D341Med (cell line): ENCODE results near the gene BTBD17.
A peak's percentile ranks its signal among the peaks of the same experiment; 100 is the strongest.
"Not testable (repeated sequence)": the region's sequence is repeated elsewhere in the genome, so short reads cannot be mapped to it uniquely, and the experiment has no call there.

Source experiments
- DNase-seq: peaks from one replicate; pipeline ENCODE4 v3.0.0; 2012; ENCODE audit warnings: low spot score

The BTBD17 gene, protein sequence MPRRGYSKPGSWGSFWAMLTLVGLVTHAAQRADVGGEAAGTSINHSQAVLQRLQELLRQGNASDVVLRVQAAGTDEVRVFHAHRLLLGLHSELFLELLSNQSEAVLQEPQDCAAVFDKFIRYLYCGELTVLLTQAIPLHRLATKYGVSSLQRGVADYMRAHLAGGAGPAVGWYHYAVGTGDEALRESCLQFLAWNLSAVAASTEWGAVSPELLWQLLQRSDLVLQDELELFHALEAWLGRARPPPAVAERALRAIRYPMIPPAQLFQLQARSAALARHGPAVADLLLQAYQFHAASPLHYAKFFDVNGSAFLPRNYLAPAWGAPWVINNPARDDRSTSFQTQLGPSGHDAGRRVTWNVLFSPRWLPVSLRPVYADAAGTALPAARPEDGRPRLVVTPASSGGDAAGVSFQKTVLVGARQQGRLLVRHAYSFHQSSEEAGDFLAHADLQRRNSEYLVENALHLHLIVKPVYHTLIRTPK

DNA sequence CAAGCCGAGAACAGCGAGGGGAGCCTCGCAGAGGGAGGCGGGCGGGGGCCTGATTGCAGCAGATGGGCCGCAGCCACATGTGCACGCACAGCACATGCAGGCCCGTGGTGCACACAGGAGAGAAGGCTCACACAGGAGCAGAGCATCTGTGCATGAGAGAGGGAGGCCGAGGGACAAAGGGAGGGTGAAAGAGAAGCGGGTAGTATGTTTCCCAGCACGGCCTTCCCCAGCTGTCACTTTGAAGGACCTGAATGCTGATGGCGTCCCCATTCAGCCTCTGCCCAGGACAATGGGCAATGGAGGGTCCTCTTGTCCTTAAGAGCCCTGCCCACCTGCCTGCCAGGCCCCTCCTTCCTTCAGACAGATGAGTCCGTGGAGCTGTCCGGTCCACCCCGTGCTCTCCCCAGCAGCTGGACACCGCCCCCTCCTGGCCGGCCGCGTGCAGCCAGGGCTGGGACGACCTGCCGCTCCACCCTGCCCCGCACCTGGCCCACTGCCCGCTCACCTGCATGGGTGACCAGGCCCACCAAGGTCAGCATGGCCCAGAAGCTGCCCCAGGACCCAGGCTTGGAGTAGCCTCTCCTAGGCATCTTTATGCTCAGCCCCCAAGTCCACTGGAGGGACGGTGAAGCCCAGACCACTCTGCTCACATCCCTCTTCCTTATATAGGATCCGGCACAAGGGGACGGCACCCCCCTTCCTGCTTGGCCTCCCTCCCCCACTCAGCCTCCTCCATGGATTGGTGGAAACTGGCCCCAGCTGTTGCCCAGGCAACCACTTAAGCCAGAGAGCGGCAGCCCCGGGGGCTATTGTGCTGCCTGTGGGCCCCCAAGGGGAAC is at the start of gene BTBD17:
Gene BTBD17, minus strand, starts transcription at position 639 of the 839 bp plus-strand sequence. Its CDS starts 49 bp downstream, at position 590.
- DNase-seq: peak; percentile 90

DNA sequence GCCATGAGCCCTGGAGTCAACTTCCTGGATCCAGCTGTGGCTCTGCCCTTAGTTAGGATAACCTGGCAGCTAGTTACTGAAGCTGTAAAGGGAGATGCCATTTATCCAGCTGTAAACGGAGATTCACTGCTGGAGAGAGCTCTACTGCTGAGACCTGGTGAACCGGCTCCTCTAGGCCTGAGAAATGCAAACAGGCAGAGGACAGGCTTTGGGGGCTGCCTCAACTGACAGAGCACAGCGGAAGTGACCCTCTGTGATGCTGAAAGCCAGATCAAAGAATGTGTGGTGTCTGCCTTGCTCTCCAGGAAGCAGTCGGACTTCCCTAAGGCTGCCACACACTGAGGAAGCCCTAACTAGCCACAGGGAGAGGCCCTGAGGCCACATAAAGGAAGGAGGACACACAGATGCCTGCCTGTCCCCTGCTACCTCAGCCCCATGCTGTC is 48.4 kb upstream of the BTBD17 start:
- DNase-seq: no peak

DNA sequence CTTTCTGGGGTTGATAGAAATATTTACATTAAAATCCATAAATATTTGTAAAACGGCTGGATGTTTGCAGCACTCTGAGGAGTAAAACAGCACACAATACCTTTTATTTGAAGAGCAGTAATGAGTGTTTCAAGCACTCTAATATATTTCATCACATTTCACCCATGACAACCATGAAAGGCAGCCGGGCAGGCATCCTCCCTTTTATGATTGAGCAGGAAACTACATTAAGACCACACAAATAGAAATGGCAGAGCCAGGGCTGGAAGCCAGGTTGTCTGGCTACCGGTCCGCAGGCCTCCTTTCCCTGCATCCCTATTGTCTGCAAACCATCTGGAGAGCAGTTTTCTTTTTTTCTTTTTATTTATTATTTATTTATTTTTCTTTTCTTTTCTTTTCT is 47.1 kb upstream of the BTBD17 start:
- DNase-seq: no peak

DNA sequence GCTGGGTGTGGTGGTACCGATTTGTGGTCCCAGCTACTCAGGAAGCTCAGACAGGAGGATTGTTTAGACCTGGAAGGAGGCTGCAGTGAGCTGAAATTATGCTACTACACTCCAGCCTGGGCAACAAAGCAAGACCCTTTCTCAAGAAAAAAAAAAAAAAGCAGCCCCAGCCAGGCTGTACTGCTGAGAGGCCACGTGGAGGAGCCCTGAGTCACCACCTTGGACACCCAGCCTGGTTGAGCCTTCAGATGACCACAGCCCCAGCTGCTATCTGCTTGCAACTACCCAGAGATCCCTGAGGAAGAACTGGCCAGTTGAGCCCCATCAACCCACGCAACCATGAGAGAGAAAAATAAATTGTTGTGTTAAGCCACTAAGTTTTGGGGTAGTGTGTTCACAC is 46.6 kb upstream of the BTBD17 start:
- no peak for DNase-seq

DNA sequence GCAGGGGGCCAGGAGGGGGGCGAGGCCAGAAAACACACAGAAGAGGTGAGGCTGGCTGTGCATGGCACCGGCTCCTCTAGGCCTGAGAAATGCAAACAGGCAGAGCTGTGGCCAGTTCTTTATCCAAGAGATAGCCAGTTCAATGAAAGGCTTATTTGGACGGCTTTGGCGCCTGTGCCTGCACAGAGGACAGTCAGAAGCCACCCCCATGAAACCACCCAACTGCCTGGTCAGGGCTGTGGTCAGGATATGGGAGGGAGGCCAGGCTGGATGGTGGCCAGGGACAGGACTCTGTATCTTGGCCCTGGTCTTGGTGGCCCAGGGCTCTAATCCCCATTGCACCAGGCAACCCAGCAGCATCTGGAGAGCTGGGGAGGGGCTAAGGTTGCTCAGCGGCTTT is 45.7 kb upstream of the BTBD17 start:
- DNase-seq: no peak

DNA sequence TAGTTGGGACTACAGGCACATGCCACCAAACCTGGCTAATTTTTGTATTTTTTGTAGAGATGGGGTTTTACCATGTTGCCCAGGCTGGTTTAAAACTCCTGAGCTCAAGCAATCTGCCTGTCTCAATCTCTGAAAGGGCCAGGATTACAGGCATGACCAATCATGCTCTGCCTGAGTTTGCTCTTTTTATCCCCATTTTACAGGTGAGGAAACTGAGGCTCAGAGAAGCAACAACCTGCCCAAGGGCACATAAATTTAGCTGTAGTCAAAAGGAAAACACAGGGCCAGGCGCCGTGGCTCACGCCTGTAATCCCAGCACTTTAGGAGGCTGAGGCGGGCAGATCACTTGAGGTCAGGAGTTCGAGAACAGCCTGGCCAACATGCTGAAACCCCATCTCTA is 43.6 kb upstream of the BTBD17 start:
- DNase-seq: not testable (repeated sequence)

DNA sequence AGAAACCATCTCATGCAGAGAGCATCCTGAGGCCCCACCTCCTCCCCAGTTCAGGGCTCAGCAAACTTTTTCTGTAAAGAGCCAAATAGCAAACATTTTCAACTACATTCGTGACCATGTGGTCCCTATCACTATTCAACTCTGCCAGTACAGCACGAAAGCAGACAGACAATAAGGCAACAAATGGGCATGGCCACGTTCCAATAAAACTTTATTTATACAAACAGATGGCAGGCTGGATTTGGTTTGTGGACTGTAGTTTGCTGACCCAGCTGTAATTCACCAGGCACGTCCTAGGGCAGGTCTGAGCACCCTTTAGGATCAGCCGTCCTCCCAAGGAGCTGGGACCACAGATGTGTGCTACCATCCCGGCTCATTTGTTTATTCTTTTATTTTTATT is 43.1 kb upstream of the BTBD17 start:
- DNase-seq: no peak

DNA sequence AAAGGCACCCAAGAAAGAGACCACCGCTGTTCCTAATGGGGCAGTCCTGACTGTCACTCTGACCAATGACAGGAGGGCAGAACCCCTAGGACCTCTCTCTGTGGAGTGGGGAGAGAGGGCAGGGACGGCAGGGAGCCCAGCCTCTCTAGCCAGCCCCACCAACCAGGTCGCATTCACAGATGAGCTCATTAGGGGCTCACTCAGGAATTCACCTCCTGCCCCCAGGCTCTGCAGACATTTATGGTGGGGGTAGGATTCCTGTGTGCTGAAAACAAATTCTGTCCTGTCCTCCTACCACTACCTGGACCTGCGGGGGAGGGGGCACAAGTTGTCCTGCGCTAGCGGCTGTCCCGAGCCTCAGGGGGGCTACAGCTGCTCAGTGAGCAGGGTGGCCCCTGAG is 42.5 kb upstream of the BTBD17 start:
- peak; percentile 38 for DNase-seq

DNA sequence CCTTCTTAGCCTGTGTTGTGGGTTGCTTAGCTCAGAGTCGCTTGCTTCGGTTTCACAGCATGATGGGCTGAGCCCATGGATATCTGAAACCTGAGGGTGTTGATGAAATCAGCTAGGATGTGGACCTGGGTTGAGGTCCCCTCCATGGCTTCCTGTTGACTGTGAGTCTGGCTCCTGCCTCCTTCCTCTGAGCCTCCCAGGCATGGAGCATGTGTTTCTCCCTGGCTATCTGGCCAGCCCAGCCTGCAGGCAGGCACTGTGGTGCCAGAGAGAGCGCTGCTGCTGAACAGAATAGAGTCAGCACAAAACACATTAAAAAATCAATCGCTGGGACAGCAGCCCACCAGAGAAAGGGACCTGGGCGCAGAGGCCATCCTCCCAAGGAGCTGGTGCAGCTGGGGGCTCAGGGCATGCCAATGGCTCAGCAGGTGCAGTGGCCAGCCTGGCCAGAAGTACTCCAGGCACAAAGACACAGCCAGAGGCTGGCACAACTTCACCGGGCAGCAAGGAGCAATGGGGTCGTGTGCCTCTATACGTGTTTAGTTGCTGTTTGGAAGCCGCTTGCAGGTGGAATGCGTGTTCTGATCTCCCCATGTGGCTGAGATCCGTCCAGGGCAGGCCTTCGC is 42.0 kb upstream of the BTBD17 start:
- peak; percentile 38 for DNase-seq

DNA sequence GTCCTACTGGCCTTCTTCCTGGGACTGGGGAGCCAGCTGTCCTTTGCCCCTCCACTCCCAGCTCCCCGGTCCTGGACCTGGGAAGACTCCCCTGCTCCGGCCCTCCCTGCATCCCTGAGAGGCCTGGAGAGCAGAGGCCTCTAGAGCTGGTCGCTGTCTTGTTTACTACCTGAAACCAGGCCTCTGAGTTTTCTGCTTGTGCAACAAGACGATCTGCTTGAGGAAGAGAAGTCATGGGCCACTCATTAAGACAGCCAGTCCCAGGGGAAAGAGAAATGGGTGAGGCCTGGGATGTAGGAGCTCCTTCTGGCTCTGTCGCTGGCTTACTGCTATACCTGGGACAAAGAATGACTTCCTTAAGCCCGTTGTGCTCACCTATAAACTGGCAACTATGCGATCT is 40.4 kb upstream of the BTBD17 start:
- DNase-seq: peak; percentile 39

DNA sequence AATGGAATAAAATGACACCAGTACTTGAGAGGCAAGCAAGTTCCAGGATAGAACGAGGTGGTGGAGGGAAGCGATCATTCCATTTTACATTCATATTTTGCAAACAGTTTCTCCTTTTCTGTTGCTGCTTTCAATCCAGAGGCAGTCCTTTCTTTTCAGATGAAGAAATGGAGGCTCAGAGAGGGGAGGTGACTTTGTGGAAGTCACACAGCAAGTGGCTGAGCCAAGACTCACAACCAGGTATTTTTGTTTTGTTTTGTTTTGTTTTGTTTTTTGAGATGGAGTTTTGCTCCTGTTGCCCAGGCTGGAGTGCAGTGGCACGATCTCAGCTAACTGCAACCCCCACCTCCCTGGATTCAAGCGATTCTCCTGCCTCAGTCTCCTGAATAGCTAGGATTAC is 34.9 kb upstream of the BTBD17 start:
- no peak for DNase-seq

DNA sequence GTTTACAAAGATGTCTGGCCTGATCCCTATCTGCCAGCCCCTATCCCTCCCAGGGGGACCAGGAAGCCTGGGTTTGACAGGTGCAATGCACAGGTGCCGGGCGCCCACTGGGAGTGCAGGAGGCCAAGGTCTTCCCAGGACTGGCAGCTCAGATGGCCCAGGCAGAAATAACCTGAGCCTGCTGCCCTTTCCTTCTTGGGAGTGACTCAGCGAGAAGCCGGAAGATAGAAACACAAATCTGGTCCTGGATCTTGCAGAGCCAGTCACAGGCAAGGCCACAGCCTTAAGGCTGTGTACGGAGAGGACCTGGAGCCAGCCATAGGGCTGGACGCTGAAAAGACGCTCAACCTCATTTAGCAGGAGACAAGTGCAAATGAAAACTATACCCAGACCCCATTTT is 33.3 kb upstream of the BTBD17 start:
- DNase-seq: no peak

DNA sequence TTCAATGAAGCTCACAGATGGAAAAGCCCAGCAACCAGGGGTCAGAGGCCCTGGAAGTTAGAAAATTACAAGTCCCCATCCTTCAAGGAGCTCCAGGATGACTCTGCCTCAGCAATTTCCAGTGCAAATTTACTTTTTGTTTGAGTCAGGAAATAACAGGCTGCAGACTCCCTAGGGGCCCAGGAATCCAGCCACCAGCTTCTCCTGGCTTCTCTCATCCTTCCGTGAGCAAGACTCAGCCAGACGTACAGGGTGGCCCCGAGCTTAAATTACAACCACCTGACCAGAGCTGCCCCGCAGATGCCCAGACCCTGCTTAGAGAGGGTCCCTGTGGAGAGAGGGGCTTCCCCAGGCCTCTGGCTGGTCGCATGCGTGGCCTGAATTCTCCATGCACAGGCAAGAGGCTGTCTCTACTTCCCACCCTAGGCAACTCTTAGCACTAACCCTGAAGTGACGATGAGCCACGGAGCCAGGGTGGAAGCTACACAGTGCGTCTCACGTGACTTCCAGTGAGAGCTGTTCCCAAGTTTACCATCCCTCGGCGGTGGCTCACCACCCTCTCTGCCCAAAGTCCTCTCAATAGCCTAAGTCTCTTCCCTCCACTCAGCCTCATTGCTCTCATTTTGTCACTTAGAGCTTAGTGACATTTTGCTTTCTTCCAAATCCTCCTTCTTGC is 32.7 kb upstream of the BTBD17 start:
- no peak for DNase-seq

DNA sequence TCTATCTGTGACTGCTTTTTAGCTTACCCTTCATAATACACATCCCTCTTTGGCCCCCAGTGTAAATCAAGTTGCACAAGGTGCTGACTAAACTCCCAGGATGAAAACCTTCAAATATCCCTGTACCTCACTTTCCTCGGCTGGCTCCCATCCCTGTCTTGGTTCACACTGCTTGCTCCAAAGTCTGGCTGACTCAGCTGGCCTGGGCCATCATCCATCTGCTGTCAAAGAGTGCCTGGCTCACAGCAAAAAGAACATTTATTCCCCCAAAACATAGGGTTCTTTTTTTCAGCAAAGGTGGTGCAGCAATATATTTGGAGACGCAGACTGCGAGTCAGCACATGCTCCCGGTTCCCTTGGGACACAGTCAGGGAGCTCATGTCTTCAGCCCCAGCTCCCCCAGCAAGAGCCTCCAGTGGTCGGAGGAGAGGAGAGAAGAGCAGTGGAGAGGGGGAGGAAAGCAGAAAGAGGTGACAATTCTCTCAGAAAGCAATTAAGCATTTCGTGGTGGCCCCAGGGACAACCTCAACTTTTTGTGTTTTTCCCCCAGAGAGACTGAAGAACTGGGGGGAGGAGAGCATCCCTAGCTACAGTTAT is 31.8 kb upstream of the BTBD17 start:
- DNase-seq: no peak

DNA sequence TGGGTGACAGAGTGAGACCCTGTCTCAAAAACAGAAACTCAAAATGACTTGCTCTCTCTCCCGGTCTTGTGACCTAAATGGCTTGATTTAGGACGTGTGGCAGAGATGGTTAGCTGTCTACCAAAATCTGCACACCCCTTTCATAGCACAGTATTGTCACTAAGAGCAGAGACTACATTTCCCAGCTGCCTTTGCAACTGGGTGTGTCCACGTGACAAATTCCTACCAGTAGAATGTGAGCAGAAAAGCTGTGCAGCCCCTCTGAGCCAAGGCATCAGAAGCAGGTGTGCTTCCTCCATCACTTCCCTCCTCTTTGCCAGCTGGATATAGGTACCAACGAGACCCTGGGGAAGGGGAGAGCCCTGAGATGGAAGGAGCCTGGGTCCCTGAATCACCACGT is 31.2 kb upstream of the BTBD17 start:
- DNase-seq: peak; percentile 60

DNA sequence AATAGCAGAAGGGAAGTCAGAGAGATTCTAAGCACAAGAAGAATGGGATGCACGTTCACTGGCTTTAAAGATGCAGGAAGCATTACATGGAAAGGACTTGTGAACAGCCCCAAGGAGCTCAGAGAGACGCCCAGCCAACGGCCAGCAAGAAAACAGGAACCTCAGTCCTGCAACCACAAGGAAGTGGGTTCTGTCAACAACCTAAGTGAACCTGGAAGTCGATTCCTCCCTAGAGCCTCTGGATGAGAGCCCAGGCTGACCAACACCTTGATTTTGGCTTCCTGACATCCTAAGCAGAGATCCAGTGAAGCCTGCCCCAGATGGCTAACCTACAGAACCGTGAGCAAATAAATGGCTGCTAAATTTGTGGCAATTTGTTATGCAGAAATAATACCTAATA is 30.1 kb upstream of the BTBD17 start:
- DNase-seq: no peak

DNA sequence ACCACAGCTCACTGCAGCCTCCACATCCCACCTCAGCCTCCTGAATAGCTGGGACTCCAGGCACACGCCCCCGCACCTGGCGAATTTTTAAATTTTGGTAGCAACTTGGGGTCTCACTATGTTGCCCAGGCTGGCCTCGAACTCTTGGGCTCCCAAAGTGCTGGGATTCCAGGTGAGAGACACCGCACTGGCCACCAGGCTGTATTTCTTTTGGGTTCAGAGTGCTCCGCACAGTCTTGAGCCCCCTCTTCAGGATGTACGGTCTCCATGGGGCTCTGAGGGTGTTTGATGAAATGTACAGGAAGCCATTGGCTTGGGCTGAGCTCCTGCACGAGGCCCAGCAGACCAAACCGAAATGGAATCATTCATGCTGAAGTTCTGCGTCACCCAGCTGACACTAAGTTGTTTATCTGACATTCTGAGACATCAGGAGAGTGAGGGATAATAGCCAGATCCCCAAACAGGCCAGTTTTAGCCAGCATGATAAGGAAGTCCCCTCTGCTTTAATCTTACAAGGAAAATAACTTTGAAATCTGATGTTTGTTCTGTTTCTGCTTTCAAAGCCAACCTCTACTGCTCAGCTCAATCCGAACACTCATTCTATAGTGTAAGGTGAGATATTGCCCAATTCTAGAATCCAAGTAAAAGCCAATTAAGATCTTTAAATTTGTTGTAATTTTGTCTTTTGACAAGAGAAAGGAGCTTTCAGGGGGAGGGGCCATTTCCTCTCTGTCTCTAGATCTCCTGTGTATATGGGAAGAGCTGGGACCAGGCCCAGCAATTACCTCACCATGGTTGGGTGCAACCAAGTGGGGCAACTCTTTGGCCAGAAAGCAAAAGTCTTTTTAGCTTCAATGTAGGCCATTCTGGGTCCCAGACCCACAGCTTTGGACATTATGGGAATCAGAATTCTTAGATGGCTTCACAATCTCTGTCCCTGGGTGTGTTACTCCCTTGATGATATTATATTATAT is 29.3 kb upstream of the BTBD17 start:
- DNase-seq: no peak

DNA sequence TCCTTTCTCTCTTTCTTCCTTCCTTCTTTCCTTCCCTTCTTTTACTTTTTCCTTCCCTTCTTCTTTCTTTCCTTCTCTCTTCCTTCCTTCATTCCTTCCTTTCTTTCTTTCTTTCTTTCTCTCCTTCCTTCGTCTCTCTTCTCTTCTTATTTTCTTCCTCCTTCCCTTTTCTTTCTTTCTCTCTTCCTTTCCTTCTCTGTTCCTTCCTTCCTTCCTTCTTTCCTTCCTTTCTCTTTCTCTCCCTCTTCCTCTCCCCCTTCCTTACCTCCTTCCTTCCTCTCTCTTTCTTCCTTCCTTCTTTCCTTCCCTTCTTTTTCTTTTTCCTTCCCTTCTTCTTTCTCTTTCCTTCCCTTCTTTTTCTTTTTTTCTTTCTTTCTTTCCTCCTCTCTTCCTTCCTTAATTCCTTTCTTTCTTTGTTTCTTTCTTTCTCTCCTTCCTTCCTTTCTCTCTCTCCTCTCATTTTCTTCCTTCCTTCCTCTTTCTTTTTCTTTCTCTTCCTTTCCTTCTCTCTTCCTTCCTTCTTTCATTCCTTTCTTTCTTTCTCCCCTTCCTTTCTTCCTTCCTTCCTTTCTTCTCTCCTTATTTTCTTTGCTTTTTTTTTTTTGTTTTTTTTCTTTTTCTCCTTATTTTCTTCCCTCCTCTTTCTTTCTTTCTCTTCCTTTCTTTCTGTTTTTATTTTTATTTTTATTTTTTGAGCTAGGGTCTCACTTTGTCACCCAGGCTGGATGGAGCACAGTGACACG is 28.4 kb upstream of the BTBD17 start:
- no peak for DNase-seq

DNA sequence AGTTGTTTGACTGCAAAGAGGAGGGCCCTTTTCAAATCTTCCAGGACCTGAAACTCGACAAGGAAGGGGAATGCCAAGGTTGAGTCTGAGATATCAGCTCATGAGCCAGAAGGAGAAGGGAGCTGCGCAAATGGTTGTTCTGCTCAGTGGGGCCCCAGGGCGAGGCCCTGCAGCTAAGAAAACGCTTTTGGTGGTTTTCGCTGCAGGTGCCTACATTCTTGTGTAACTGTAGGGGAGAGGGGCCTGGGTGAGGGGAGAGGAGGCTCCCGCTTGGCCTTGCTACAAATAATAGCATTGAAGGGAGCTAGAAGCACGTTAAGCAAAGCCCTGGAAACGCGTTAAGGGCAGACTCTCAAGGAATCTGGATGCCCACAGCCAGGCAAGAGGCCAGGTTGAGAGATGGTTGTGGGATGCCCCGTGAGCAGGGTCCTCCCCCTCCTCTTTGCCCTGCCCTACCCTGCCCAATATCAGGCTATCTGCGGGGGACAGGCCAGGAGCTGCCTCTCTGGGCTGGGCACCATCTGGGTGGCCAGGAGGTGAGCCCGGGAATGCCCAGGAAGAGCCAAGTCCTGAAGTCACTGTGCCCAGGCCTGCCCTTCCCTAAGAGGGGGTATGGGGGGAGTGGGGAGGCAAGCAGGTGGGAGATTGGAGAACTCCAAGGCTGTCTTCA is 27.6 kb upstream of the BTBD17 start:
- DNase-seq: no peak
